Measurements from ENCODE around the gene ACCSL.

ACCSL gene

GRCh38 chr11:44047931-44048431, at the start of gene ACCSL:
ACCSL (plus strand) TSS chr11:44047981; CDS start chr11:44048037, 56 bp downstream.
- no peak for DNase-seq

GRCh38 chr11:43998308-43998707, 49.5 kb upstream of the ACCSL start:
- no peak for DNase-seq

- no peak for DNase-seq
These were observed 47.0 kb upstream of the ACCSL start for GRCh38 chr11:44000731-44001130.

GRCh38 chr11:44002191-44003093, 45.3 kb upstream of the ACCSL start:
- no peak for DNase-seq

- DNase-seq = no peak
These were observed 43.9 kb upstream of the ACCSL start for GRCh38 chr11:44003736-44004451.

- DNase-seq = no peak
These were observed 43.2 kb upstream of the ACCSL start for GRCh38 chr11:44004452-44005062.

GRCh38 chr11:44005063-44005701, 42.6 kb upstream of the ACCSL start:
- peak; percentile 76 for DNase-seq

- no peak for DNase-seq
These were observed 41.8 kb upstream of the ACCSL start for GRCh38 chr11:44005956-44006355.

- no peak for DNase-seq
These were observed 40.8 kb upstream of the ACCSL start for GRCh38 chr11:44006917-44007361.

GRCh38 chr11:44007481-44008087, 40.2 kb upstream of the ACCSL start:
- no peak for DNase-seq

- DNase-seq = no peak
These were observed 39.7 kb upstream of the ACCSL start for GRCh38 chr11:44008088-44008501.

- no peak for DNase-seq
These were observed 39.1 kb upstream of the ACCSL start for GRCh38 chr11:44008698-44009097.

GRCh38 chr11:44010789-44011251, 37.0 kb upstream of the ACCSL start:
- DNase-seq = no peak

- DNase-seq = no peak
These were observed 36.0 kb upstream of the ACCSL start for GRCh38 chr11:44011797-44012196.

GRCh38 chr11:44014968-44015623, 32.7 kb upstream of the ACCSL start:
- DNase-seq = no peak

GRCh38 chr11:44015624-44016007, 32.2 kb upstream of the ACCSL start:
- no peak for DNase-seq

- DNase-seq = no peak
These were observed 31.6 kb upstream of the ACCSL start for GRCh38 chr11:44016131-44016530.

GRCh38 chr11:44016546-44017442, 31.0 kb upstream of the ACCSL start:
- no peak for DNase-seq

- no peak for DNase-seq
These were observed 30.2 kb upstream of the ACCSL start for GRCh38 chr11:44017443-44018126.

GRCh38 chr11:44018127-44018521, 29.7 kb upstream of the ACCSL start:
- DNase-seq = no peak
